GM19468 (cell line): Measurements from ENCODE around the gene SLC7A1.

ENCODE experiments used
- ATAC-seq: cut with Tn5 transposase; IDR thresholded peaks from one replicate; pipeline ENCODE4 v1.9.1; 2021; ENCODE audit warnings: mild to moderate bottlenecking, moderate library complexity, moderate number of reproducible peaks; ENCODE audit not compliant: unreplicated experiment; ENCODE audit errors: extremely low read depth

Gene SLC7A1

DNA sequence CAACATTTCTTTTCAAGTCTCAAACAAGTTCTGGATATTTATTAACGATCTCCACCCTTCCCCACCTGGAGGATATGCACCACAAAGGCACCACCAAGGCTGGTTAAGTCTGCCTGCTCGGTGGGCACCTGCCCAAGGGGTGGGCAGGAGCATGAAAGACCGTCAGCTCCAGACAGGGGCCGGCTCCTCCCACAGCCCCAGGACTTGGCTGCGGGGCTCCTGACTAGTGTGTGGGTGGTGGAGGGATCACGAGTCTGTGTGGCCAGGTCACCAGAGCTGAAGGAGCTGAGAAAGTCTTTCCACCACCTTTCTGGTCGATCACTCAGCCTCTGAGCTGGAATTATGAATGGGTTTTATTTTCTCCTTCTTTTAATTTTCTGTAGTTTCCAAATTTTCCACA is 7.8 kb downstream of the SLC7A1 start:
- no peak for ATAC-seq

DNA sequence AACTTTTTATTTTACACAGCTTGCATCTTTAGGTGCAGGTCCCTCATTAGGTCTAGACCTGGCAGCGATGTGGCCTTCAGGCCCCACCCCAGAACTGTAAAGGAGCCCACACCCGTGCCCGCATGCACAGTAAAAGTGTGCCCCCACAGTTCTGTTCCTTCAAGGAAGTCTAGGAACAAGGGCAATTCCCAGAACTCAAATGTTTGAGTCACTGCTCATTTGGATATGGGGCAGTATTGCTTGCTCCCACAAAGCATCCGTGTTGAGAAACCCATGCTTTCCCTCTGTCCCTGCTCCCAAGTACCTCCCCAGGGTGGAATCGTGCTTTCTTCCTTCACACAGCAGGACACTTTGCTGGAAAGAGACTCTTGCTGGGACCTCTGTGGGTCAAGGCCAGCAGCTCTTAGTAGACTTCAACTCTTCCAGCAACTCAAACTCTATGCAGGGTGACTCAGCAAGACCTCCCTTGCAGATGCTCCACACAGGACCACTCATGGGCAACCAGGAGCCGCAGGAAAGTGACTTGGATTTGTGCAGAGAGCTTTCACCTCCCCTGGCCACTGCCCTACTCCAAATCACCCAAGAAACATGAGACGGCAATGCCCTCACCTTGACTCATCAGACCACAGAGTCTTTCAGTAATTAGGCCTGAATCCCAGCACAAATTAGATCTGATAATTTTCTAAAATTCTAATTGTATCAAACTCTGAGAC is 12.3 kb downstream of the SLC7A1 start:
- no peak for ATAC-seq

- ATAC-seq: no peak
Measured at GRCh38 chr13:29582171-29582570, 13.3 kb downstream of the SLC7A1 start.

GRCh38 chr13:29581666-29582065 is 13.8 kb downstream of the SLC7A1 start:
- ATAC-seq: no peak

DNA sequence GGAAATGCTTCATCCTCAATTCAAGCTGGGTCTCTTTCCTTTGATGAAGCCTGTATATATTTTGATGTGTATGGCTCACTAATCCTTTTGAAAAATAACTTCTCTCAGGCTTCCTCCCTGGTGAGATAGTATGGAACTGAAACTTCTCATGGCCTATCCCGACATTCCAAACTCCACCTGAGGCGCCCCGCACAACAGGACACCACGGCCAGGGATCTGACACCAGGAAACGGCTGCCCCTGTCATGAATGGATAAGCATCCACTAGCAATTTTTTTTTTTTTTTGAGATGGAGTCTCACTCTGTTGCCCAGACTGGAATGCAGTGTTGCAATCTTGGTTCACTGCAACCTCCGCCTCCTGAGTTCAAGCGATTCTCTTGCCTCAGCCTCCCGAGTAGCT is 16.4 kb downstream of the SLC7A1 start:
- ATAC-seq: no peak

- ATAC-seq: no peak
Measured at GRCh38 chr13:29578300-29579085, 17.0 kb downstream of the SLC7A1 start.

DNA sequence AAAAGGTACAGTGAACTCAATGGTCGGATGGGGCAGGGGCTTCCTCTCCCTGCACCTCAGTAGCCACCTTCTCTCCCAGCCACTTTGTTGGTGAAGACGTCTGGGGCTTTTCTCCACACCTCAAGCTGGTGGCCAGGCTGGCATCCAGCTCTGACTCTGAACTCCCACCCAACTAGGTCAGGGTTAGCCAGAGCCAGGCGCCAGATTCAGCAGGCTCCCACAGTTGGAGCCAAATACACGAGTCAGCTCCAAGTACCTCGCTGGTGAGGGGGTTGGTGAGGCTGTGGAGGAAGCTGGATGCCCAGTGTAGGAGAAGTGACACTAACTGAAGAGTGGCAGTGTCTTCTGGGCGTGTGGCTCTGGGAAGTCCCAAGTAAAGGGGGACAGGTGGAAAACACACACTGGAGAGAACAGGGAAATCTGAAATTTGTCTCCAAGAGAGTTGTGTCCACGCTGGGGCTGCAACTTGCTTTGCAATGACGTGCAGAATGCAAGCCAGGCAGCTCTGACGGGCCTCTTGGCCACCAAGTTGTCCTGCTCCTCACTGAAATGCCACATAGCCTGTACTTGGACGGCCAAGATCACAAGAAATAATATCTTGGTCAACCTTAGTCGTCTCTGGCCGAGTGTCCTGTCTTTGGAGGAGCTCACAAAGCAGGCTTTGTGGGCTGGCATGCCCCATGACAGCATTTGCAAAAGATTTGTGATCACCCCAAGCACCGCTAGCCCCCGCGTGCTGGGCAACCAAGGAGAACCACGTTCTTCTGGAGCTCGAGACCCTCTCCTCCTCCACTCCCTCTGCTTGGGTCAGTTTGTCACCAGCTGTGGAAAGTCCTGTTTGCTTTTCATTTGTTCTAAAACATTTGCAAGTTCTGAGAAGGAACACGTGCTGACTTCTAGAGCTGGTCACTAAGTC is 18.1 kb downstream of the SLC7A1 start:
- ATAC-seq: no peak

DNA sequence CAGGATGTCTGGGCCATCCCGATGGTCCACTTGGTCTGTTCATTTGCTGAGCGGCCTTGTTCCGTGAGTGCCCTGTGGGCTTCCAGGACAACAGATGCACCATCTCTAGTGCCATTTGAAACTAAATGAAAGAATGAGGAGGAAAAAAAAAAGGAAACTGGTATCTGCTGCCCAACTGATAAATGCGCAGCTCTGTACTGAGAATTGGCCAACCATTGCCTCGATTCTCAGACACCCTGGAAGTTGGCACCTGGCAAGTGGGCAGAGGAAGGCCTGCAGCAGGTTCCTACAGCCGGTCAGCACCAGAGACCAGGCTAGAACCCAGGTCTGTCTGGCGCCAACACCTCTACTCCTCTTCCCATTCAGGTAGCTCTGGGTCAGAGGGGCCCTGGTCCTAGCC is 18.9 kb downstream of the SLC7A1 start:
- ATAC-seq: no peak

DNA sequence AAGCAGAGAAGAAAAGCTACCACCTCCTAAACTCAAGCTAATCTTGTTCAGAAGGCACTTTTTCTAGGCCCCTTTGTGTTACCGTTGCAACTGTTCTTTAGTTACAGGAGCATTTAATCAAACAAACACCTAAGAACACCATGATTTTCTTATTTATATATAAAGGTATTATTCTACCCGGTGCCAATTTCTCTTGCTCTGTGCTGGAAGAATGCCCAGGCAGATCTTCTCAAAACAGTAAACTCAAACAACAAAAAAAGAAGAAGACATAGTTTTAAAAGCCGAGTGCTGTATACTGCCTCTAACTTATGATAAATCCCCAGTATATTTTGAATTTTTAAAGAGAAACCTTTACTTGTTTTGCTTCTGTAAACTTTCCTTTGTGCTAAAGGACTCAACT is 20.4 kb downstream of the SLC7A1 start:
- ATAC-seq: no peak

- no peak for ATAC-seq
Measured at GRCh38 chr13:29573190-29573589, 22.3 kb downstream of the SLC7A1 start.

GRCh38 chr13:29572575-29572974 is 22.9 kb downstream of the SLC7A1 start:
- no peak for ATAC-seq

GRCh38 chr13:29571876-29572570 is 23.5 kb downstream of the SLC7A1 start:
- ATAC-seq: no peak

GRCh38 chr13:29570051-29570654 is 25.3 kb downstream of the SLC7A1 start:
- ATAC-seq: no peak

GRCh38 chr13:29569253-29570050 is 26.0 kb downstream of the SLC7A1 start:
- no peak for ATAC-seq

DNA sequence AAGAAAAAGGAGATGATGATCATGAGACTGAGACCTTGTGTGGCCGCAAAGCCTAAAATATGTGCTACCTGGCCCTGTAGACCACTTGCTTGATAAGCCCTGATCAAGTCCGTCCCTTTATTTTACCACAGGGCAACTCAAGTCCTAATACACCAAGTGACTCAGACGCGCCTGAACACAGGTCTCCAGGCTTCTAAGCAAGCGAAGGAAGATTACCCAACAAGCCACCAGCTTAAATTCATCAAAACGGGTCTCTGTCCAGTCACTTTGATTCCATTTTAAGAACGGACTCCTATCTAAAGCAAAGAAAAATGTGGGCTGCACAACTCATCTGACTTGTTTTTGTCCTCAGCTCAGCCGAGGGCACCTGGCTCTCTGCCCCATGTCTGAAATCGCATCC is 26.8 kb downstream of the SLC7A1 start:
- no peak for ATAC-seq

DNA sequence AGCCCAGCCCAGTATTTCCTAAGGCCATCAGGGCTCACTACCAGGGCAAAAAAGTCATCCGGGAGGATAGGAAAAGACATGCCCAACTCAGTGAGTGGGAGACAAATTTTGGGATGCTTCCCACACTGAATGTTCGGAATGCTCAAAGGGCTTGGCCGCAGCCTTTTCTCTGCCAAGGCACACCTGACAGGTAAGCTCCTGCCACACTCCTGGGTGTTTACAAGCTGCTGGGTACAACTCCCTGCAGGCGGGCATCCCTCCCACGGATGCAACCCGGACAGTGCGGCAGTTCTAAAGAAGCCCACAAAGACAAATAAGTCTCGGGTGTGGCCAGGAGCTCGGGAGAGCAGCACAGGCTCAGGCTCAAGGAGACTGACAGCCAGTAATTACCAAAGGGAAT is 28.1 kb downstream of the SLC7A1 start:
- ATAC-seq: no peak

DNA sequence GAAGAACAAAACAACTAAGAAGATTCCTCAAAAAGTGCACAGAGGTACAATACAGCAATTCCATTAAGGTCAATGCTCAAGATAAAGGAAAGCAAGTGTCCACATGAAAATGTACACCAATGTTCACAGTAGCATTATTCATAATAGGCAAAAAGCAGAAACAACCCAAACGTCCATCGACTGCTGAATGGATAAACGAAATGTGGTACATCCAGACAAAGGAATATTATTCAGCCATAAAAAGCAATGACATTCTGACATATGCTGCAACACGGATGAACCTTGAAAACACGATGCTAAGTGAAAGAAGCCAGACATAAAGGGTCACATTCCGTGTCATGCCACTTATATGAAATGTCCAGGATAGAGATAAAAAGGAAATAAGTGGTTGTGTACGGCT is 29.3 kb downstream of the SLC7A1 start:
- no peak for ATAC-seq

GRCh38 chr13:29564818-29565217 is 30.7 kb downstream of the SLC7A1 start:
- no peak for ATAC-seq

DNA sequence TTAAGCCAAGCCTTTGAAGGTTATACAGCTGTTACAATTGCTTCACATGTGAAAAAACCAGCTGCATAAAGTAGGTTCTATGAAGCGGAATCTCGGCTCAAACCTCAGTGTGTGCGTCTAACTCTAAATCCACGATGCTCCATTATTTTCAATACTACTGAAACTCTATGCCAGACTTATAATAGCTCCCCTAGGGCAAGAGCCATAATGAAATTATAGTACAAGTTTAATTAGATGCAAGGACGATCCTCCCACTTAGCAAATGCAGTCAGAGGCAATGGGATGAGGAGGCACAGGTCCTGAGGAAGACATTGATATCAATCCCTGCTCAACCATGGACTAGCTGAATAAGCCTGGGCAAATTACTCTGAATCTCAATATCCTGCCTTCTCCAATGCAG is 31.1 kb downstream of the SLC7A1 start:
- no peak for ATAC-seq
